ENCODE measurements around the gene THUMPD2.
"Not testable (repeated sequence)": the region's sequence is repeated elsewhere in the genome, so short reads cannot be mapped to it uniquely, and the experiment has no call there.

Gene THUMPD2

GRCh38 chr2:39762448-39762847, 16.6 kb downstream of the THUMPD2 start:
- DNase-seq (ENCODE audit: insufficient read length, low spot score) (no peak), FAIRE-seq (no peak)

GRCh38 chr2:39757156-39757555, 21.9 kb downstream of the THUMPD2 start:
- DNase-seq (ENCODE audit: insufficient read length, low spot score): no peak
- FAIRE-seq: no peak

GRCh38 chr2:39755466-39755865, 23.6 kb downstream of the THUMPD2 start:
- FAIRE-seq (no peak), DNase-seq (ENCODE audit: insufficient read length, low spot score) (no peak)

- DNase-seq (ENCODE audit: insufficient read length, low spot score) (no peak), FAIRE-seq (no peak)
Observed at GRCh38 chr2:39743269-39743776, 35.7 kb downstream of the THUMPD2 start.

- no peak for FAIRE-seq
- DNase-seq (ENCODE audit: insufficient read length, low spot score): no peak
Observed at GRCh38 chr2:39741871-39742270, 37.2 kb downstream of the THUMPD2 start.

GRCh38 chr2:39739386-39739785, 39.7 kb downstream of the THUMPD2 start:
- DNase-seq (ENCODE audit: insufficient read length, low spot score) (no peak), FAIRE-seq (no peak)

- no peak for DNase-seq (ENCODE audit: insufficient read length, low spot score)
- no peak for FAIRE-seq
Observed at GRCh38 chr2:39738936-39739335, 40.1 kb downstream of the THUMPD2 start.

- DNase-seq (ENCODE audit: insufficient read length, low spot score) (no peak), FAIRE-seq (no peak)
Observed at GRCh38 chr2:39737661-39738060, 41.4 kb downstream of the THUMPD2 start.

- no peak for DNase-seq (ENCODE audit: insufficient read length, low spot score)
- FAIRE-seq: no peak
Observed at GRCh38 chr2:39736640-39737039, 42.4 kb downstream of the THUMPD2 start.

- FAIRE-seq: no peak
Observed at GRCh38 chr2:39735648-39736047, 43.4 kb downstream of the THUMPD2 start.

GRCh38 chr2:39734445-39734844, 44.6 kb downstream of the THUMPD2 start:
- FAIRE-seq: no peak
- DNase-seq (ENCODE audit: insufficient read length, low spot score): no peak

More at GRCh38 chr2:39735648-39736047, 43.4 kb downstream of the THUMPD2 start:
- DNase-seq (ENCODE audit: insufficient read length, low spot score): no peak

GRCh38 chr2:39733070-39733674, 45.9 kb downstream of the THUMPD2 start:
- DNase-seq (ENCODE audit: insufficient read length, low spot score) (no peak), FAIRE-seq (no peak)

GRCh38 chr2:39732482-39732881, 46.6 kb downstream of the THUMPD2 start:
- no peak for FAIRE-seq
- no peak for DNase-seq (ENCODE audit: insufficient read length, low spot score)

- FAIRE-seq: no peak
- DNase-seq (ENCODE audit: insufficient read length, low spot score): no peak
Observed at GRCh38 chr2:39731546-39731945, 47.5 kb downstream of the THUMPD2 start.

GRCh38 chr2:39730685-39731302, 48.3 kb downstream of the THUMPD2 start:
- FAIRE-seq: no peak
- no peak for DNase-seq (ENCODE audit: insufficient read length, low spot score)

GRCh38 chr2:39730276-39730675, 48.8 kb downstream of the THUMPD2 start:
- FAIRE-seq (no peak), DNase-seq (ENCODE audit: insufficient read length, low spot score) (no peak)

- peak; percentile 12 for DNase-seq (ENCODE audit: insufficient read length, low spot score)
- FAIRE-seq: no peak
Observed at GRCh38 chr2:39728941-39729351, 50.1 kb downstream of the THUMPD2 start.

GRCh38 chr2:39728085-39728484, 51.0 kb downstream of the THUMPD2 start:
- not testable (repeated sequence) for FAIRE-seq; DNase-seq (ENCODE audit: insufficient read length, low spot score)

- FAIRE-seq (no peak), DNase-seq (ENCODE audit: insufficient read length, low spot score) (no peak)
Observed at GRCh38 chr2:39725401-39725800, 53.7 kb downstream of the THUMPD2 start.

GRCh38 chr2:39724828-39725144, 54.3 kb downstream of the THUMPD2 start:
- DNase-seq (ENCODE audit: insufficient read length, low spot score): no peak
- no peak for FAIRE-seq

- FAIRE-seq (no peak), DNase-seq (ENCODE audit: insufficient read length, low spot score) (no peak)
Observed at GRCh38 chr2:39723946-39724827, 54.9 kb downstream of the THUMPD2 start.

GRCh38 chr2:39723497-39723896, 55.6 kb downstream of the THUMPD2 start:
- FAIRE-seq (no peak), DNase-seq (ENCODE audit: insufficient read length, low spot score) (no peak)
